GM12875 (cell line): ENCODE results near the gene IL22RA1.

Experiments used
- H3K4me3 ChIP-seq: one replicate; pipeline ENCODE4 v1.5.1; 2011; ENCODE audit warnings: low read depth, low read length, control low read depth
- TF ChIP-seq, protein P1 (sequence below): IDR thresholded peaks from 2 replicates; pipeline ENCODE4 v1.5.1; 2011; ENCODE audit warnings: low read depth, mild to moderate bottlenecking, control low read depth, inconsistent platforms, low read length, moderate library complexity, borderline replicate concordance; ENCODE audit not compliant: insufficient read depth

Gene IL22RA1

DNA sequence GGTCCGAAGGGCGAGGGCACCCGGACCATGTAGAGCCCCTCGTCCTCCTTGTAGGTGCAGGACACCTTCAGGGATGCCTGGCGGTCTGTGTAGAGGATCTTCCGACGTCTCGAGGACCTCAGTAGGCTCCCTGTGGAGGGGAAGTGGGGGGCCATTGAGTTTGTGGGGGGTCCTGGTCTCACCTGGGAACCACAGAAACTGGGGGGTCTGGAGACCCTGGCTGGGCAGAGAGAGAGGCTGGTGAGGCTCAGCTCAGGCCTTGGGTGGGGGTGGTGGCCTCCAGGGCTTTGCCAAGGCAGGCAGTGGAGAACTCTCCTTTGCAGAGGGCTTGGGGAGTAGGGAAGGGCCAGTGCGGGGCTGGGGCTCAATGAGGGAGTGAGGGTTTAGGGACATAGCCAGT, 50.0 kb downstream of the IL22RA1 start:
- TF ChIP-seq, protein P1, sequence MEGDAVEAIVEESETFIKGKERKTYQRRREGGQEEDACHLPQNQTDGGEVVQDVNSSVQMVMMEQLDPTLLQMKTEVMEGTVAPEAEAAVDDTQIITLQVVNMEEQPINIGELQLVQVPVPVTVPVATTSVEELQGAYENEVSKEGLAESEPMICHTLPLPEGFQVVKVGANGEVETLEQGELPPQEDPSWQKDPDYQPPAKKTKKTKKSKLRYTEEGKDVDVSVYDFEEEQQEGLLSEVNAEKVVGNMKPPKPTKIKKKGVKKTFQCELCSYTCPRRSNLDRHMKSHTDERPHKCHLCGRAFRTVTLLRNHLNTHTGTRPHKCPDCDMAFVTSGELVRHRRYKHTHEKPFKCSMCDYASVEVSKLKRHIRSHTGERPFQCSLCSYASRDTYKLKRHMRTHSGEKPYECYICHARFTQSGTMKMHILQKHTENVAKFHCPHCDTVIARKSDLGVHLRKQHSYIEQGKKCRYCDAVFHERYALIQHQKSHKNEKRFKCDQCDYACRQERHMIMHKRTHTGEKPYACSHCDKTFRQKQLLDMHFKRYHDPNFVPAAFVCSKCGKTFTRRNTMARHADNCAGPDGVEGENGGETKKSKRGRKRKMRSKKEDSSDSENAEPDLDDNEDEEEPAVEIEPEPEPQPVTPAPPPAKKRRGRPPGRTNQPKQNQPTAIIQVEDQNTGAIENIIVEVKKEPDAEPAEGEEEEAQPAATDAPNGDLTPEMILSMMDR: no peak
- no peak overlapping the region for H3K4me3 ChIP-seq

DNA sequence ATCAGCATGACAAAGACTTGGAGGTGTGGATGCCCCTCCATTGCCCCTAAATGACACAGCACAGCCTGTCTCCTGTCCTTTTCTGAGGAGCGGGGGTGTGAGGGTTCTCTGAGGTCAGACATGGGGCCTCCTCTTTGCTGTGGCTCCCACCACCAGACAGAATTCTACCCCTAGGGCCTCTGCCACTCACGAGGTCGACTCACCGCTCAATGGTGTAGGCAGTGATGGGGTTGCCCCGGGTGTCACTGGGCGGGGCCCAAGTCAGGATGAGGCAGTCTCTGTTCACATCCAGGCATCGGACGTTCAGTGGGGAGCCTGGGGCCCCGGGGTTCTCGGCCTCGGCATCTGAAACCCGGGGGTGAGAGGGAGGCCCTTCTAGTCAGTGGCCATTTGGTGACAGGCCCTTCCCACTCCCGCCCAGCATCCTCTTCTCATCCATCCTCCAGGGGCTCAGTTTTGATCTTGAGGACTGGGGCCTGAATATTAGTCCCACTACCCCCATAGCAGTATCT, 50.9 kb downstream of the IL22RA1 start:
- TF ChIP-seq, protein P1: no peak
- H3K4me3 ChIP-seq: no peak overlapping the region

DNA sequence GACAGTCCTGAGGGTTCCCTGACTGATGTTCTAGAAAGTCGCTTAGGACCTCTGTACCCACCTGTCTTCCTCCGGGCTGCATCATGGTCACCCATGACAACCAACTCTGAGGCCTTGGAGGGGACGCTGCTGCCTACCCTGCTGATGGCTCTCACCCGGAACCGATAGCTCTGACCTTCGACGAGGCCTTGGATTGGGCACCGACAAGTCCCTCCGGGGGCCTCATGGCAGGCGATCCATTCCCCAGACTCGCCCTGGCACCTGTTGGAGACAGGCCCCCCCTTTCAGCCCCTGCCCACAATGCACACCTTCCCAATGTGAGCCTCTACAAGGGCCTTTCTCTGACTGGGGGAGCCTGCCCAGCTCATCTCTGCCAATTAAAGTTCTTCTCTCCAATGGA, 52.2 kb downstream of the IL22RA1 start:
- TF ChIP-seq, protein P1: no peak
- no peak overlapping the region for H3K4me3 ChIP-seq

DNA sequence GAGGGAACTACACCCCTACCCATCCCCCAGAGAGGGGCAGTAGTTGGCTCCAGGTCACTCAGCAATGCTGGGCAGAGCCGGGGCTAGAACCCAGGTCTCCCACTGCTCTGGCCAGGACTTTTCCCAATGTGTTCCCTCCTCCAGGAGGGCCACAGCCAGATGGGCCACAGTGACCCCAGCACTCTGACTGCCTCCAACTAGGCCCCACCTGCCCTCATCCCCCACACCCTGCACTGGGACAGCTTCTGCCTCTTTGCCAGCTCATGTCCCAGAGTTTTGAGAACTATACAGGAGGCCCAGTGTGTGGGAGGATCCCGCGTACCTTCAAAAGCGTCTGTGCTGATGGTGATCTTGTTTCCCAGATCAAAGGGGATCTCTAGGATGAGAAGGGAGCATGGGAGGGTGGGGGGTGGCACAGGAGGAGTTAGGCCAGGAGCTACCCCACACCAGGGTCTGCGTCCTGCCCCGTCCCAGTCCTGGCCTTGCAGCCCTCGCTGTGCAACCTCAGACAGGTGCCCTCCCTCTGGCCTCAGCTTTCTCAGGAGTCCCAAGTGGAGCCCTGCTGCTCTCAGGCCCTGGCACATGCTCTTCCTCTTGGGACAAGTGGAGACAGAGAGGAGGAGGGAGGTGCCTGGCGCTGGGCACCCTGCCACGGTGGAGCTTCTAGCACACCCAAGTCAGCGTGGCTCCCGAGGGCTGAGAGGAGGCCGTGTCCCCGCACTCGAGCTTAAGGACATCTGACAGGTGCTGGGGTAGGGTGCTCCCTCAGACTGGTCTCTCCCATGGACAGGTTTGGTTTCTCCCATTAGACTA, 53.0 kb downstream of the IL22RA1 start:
- H3K4me3 ChIP-seq: no peak overlapping the region
- TF ChIP-seq, protein P1: no peak

DNA sequence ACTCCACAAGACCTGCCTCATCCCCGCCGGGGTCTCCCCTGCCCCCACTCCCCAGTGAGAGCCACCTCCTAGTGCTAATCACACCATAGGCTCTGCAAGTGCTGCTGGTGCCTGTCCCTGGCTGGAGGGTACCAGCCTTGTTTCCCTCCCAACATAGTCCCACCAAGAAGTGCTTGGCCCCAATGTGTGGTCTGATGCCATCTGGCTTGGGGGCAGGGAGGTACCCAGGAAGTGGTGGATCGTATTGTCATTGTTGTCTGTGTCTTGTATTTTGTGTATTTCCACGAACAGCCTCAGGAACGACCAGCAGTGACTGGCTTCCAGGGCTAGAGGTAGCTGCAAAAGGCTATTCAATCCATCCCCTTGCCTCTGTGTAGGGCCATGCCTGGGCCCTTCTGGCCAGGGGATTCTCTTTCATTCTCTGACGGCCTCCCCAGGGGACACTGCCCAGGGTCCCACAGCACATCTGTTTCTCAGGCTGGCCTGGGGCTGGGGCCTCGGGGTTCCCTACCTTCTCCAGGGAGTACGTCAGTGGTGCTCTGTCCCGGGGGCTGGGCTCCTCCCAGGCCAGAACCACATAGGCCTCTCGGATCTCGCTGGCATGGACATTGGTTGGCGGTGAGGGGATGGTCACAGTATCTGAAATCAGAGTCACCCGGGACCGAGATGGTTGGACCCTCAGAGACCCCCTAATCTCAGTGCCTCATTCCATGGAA, 53.8 kb downstream of the IL22RA1 start:
- TF ChIP-seq, protein P1: no peak
- H3K4me3 ChIP-seq: no peak overlapping the region

DNA sequence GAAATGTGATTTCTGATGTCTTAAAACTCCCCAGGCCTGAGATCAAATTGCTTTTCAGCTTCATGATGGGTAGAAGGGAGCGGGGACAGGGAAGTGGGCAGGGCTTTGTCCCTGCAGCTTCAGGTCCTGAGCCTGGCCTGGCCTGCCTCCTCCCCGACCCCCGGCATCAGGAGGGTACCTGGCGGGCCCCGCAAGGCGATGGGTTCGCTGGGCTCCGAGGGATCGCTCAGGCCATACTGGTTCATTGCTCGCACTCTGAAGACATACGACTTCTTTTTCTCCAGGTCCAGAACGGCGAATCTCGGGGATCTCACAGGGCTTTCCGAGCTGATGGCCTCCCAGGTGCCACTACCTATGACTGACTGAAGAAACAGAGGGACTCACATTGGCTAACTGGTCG, 56.5 kb downstream of the IL22RA1 start:
- TF ChIP-seq, protein P1: no peak
- H3K4me3 ChIP-seq: no peak overlapping the region
